IPS-20b (cell line): ENCODE results near the gene LIMK2.
A peak's percentile ranks its signal among the peaks of the same experiment; 100 is the strongest.

Experiments used
- H3K27ac ChIP-seq: one replicate; pipeline ENCODE4 v1.5.1; 2013; ENCODE audit warnings: low read length
- H3K27me3 ChIP-seq: 2 replicates; pipeline ENCODE4 v1.6.1; 2013; ENCODE audit warnings: mild to moderate bottlenecking, low read length, inconsistent platforms; ENCODE audit not compliant: insufficient read depth
- H3K36me3 ChIP-seq: 2 replicates; pipeline ENCODE4 v1.6.1; 2013; ENCODE audit warnings: low read depth, mild to moderate bottlenecking, inconsistent platforms, low read length, moderate library complexity; ENCODE audit not compliant: insufficient read depth
- H3K4me1 ChIP-seq: 2 replicates; pipeline ENCODE4 v1.6.1; 2013; ENCODE audit warnings: mild to moderate bottlenecking, control low read depth, inconsistent platforms, low read length, moderate library complexity; ENCODE audit not compliant: insufficient read depth
- H3K4me3 ChIP-seq: 2 replicates; pipeline ENCODE4 v1.5.1; 2013; ENCODE audit warnings: mild to moderate bottlenecking, low read length, inconsistent platforms
- H3K9ac ChIP-seq: 2 replicates; pipeline ENCODE4 v1.6.1; 2013; ENCODE audit warnings: low read depth, mild to moderate bottlenecking, inconsistent platforms, low read length, moderate library complexity
- H3K9me3 ChIP-seq: 2 replicates; pipeline ENCODE4 v1.6.1; 2013; ENCODE audit warnings: mild to moderate bottlenecking, low read depth, low read length, inconsistent platforms; ENCODE audit not compliant: insufficient read depth

The LIMK2 gene

DNA sequence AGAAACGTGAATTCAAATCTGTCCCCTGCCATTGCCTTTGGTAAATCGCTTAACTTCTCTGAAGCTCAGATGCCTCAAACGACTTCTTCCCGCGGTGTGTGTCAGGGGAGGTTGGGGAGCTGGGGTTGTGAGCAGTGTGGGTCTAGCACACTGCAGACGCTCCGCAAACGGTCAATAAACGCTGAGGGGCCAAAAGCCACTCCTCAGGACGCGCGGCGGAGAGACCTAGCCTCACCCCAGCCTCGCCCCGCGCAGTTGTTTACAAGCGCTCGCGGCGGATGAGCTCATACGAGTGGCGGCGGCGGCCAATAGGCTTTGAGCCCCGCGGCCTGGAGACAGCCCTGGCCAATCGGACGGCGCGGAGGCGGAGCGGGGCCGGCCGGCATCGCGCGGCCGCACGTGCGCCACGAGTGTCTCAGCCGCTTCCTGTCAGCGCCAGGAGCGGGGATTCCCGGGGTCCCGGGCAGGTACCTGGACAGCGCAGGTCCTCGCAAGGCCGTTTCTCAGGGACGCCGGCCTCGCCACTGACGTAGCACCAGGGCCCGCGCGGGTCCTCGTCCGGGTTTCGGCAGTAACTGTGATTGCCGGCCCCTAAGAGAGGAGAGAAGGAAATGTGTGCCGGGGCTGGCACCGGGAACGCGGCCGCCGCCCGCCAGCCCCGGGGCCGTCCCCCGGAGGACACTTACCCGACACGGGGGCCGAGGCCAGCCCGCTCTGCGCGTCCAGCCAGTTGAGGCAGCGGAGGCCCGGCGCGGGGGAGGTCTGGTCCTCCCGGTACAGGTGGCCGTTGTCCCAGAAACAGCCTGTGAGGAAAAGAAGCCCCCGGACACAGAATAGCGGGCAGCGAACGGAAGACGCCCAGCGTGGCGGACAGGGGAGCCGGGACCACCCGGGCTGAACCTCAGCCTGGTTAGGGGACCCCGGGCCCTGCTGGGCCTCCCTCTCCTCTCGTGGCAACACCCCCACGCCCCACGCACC lies 78.7 kb downstream of the LIMK2 start:
- Histone ChIP-seq H3K4me3 (peak overlapping the region; percentile 71), H3K4me1 (peaks cover 5% of the 10 kb centered on the region; the same call in 1 of the 2 replicates), H3K9me3 (no peaks in the 10 kb centered on the region), H3K36me3 (no peaks in the 10 kb centered on the region), H3K9ac (peak overlapping the region; percentile 45; the same call in 1 of the 2 replicates), H3K27ac (no peak overlapping the region), H3K27me3 (peaks cover 38% of the 10 kb centered on the region)

- Histone ChIP-seq H3K27me3 (peaks cover 38% of the 10 kb centered on the region), H3K4me1 (peaks cover 5% of the 10 kb centered on the region; the same call in 1 of the 2 replicates), H3K9me3 (no peaks in the 10 kb centered on the region), H3K27ac (no peak overlapping the region), H3K9ac (peak overlapping the region; percentile 40; the same call in 1 of the 2 replicates), H3K36me3 (no peaks in the 10 kb centered on the region), H3K4me3 (peak overlapping the region; percentile 58)
These were observed 79.6 kb downstream of the LIMK2 start for GRCh38 chr22:31291481-31292235.

DNA sequence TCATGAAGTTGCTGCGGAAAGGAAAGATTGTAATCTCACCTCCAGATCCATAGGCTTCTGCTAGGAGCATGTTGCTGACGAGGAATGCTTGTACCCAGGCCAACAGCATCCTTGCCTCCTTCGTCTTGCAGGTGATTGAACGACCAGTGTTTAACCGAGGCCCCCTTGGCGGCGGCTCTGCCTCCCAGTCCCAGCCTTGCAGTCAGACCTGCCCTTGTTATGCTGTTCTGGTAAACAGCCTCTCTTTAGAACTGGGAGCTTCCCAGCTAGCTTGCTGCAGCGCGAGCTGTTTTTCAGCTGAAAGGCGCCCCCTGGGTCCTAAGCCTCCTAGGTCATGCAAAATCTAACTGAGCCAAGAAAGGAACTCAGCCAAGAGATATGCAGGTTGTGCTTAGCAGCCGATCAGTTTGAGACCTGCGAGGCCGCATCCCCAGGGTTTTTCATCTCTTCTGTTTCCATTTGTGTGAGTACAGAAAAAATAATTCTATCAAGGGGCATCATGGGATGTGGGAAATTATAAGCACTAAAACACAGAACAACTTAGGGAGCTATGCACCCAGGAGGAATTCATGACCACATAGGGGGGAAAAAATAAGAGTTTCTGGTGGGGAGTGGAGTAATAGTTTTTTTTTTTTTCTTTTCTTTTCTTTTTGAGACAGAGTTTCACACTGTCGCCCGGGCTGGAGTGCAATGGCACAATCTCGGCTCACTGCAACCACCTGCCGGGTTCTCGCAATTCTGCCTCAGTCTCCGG lies 80.3 kb downstream of the LIMK2 start, which contains the start of gene PIK3IP1:
TSS of gene PIK3IP1 (minus strand) at position 253 of the 754 bp plus-strand sequence. CDS start at position 109, 144 bp downstream.
- H3K9ac ChIP-seq = peak within 1 kb of the TSS; percentile 40; the same call in 1 of the 2 replicates
- peaks cover 38% of the 10 kb centered on the region for H3K27me3 ChIP-seq
- H3K4me3 ChIP-seq = peak within 1 kb of the TSS; percentile 58
- peaks cover 5% of the 10 kb centered on the region; the same call in 1 of the 2 replicates for H3K4me1 ChIP-seq
- H3K9me3 ChIP-seq = no peaks in the 10 kb centered on the region
- H3K27ac ChIP-seq = no peak within 1 kb of the TSS
- H3K36me3 ChIP-seq = no peaks in the 10 kb centered on the region

- Histone ChIP-seq H3K27ac (no peak overlapping the region), H3K36me3 (no peaks in the 10 kb centered on the region), H3K9ac (no peak overlapping the region), H3K27me3 (peaks cover 20% of the 10 kb centered on the region), H3K9me3 (no peaks in the 10 kb centered on the region), H3K4me3 (no peak overlapping the region), H3K4me1 (peaks cover 5% of the 10 kb centered on the region; the same call in 1 of the 2 replicates)
These were observed 83.3 kb downstream of the LIMK2 start for GRCh38 chr22:31295360-31295759.

DNA sequence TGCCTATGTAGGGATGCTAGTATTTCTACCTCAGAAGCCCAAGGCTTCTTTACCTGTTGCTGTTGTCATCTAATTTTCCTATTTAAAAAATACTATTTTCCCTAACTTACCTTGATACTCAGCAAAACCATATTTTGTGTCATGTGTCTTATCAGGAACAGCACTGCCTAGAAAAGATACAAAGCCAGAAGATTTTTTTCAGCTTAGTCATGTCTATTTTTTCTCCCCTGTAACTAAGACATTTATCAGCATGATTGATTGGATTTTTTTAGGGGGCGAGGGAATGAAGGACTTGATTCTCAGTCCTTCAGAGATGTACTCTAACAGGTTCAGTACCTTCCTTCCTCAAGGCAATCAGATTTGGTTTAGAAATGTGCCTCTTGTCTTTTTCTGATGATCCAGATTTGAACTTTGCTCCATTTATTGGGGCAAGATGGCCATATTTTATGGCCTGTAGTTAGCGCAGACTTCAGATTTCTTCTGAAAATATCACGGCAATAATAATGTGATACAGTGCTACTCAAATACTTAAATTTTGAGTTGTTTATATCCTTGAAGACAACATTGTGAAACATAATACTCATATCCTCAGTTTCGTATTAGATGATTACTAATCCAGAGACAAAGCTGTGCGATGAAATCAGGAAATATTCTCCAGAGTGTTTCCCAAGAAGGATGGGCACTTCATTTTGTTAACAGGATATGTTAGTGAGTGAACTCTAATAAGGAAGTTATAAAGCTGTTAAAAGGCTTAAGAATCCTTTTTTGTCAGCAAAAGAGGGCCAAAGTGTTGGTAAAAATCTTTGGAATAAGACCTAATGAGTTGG lies 83.9 kb downstream of the LIMK2 start:
- Histone ChIP-seq H3K9me3 (no peaks in the 10 kb centered on the region), H3K4me3 (no peak overlapping the region), H3K9ac (no peak overlapping the region), H3K27me3 (peaks cover 14% of the 10 kb centered on the region), H3K27ac (no peak overlapping the region), H3K4me1 (peaks cover 5% of the 10 kb centered on the region; the same call in 1 of the 2 replicates), H3K36me3 (no peaks in the 10 kb centered on the region)

GRCh38 chr22:31300896-31301295 lies 88.8 kb downstream of the LIMK2 start:
- peaks cover 2% of the 10 kb centered on the region; the same call in 1 of the 2 replicates for H3K27me3 ChIP-seq
- no peak overlapping the region for H3K9ac ChIP-seq
- no peak overlapping the region for H3K4me3 ChIP-seq

DNA sequence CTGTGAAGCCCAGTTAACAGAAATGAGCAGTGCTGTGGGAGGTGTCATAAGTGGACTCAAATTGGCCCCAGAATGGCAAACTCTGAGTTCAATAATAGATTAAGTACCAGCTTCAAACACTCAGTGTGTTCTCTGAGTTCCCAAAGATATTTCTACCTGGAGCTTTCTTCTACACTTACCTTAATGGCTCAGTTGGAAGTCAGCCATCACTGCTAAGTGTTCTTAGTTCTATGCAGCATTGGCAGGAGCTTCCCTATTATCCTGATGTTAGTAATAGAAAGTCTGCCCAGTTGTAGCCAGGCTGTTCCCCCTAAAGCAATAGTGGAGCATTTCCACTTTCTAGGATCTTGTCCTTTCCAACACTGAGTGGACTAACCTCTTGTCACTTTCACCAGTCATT lies 89.9 kb downstream of the LIMK2 start:
- H3K9me3 ChIP-seq = no peaks in the 10 kb centered on the region
- no peak overlapping the region for H3K27ac ChIP-seq
- no peaks in the 10 kb centered on the region for H3K4me1 ChIP-seq
- H3K27me3 ChIP-seq = peaks cover 2% of the 10 kb centered on the region; the same call in 1 of the 2 replicates
- no peaks in the 10 kb centered on the region for H3K36me3 ChIP-seq
- H3K9ac ChIP-seq = no peak overlapping the region
- H3K4me3 ChIP-seq = no peak overlapping the region

More at GRCh38 chr22:31300896-31301295, 88.8 kb downstream of the LIMK2 start:
- Histone ChIP-seq H3K27ac (no peak overlapping the region), H3K9me3 (no peaks in the 10 kb centered on the region), H3K36me3 (no peaks in the 10 kb centered on the region), H3K4me1 (no peaks in the 10 kb centered on the region)

DNA sequence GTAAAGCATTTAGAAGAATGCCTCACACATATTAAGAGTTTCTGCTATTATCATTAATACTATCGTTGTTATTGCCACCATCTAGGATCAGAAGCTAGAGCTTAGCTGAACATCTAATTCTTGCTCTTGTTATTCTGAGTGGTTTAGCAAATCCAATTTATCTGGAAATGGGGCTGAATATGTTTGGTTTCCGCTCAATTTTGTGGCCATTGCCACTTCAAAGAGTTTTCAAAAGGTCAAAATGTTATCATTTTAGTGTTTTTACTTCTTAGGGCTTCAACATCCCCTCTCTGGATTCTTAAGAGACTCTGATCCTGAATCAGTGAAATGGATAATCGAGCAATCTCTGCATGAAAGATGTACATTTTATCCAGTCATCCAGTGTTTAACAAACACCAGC lies 90.4 kb downstream of the LIMK2 start:
- Histone ChIP-seq H3K27me3 (peaks cover 2% of the 10 kb centered on the region; the same call in 1 of the 2 replicates), H3K4me1 (no peaks in the 10 kb centered on the region), H3K4me3 (no peak overlapping the region), H3K36me3 (no peaks in the 10 kb centered on the region), H3K9me3 (no peaks in the 10 kb centered on the region), H3K9ac (no peak overlapping the region), H3K27ac (no peak overlapping the region)

- no peaks in the 10 kb centered on the region for H3K4me1 ChIP-seq
- no peaks in the 10 kb centered on the region for H3K36me3 ChIP-seq
- no peaks in the 10 kb centered on the region for H3K27me3 ChIP-seq
- H3K9ac ChIP-seq = no peak overlapping the region
- no peak overlapping the region for H3K27ac ChIP-seq
- H3K4me3 ChIP-seq = no peak overlapping the region
- H3K9me3 ChIP-seq = no peaks in the 10 kb centered on the region
These were observed 93.1 kb downstream of the LIMK2 start for GRCh38 chr22:31305194-31305593.

GRCh38 chr22:31308181-31308580 lies 96.1 kb downstream of the LIMK2 start:
- Histone ChIP-seq H3K4me3 (no peak overlapping the region), H3K27ac (no peak overlapping the region), H3K27me3 (no peaks in the 10 kb centered on the region), H3K36me3 (no peaks in the 10 kb centered on the region), H3K4me1 (no peaks in the 10 kb centered on the region), H3K9ac (no peak overlapping the region), H3K9me3 (no peaks in the 10 kb centered on the region)
